Stimulated activated naive B cell treated with anti-CD40 and anti-IgM and Interleukin-4, amounts not matched to agents 10 μg/mL and 1 μg/mL and 100 μg/mL, for 72 hours (primary cell): Measurements from ENCODE around the gene ETV6.

Experiments
- ATAC-seq, 2 donors: fragments of 150-1000 bp; cut with Tn5 transposase; replicated peaks; 2 replicates each; pipeline ENCODE4 v1.10.0; 2021; ENCODE audit warnings: moderate library complexity in 1 of 2
- DNase-seq: peaks from one replicate; pipeline ENCODE4 v3.0.0; 2021
- H3K27ac Mint-ChIP-seq: one replicate; pipeline ENCODE4 v1.8.0; 2022; ENCODE audit warnings: mild to moderate bottlenecking, mixed read lengths
- H3K27me3 Mint-ChIP-seq, 2 donors: one replicate each; pipeline ENCODE4 v1.8.0; 2022; ENCODE audit warnings: mixed read lengths in 2 of 2
- H3K36me3 Mint-ChIP-seq, 2 donors: one replicate each; pipeline ENCODE4 v1.8.0; 2022; ENCODE audit warnings: mixed read lengths in 2 of 2, mild to moderate bottlenecking in 1 of 2
- H3K4me1 Mint-ChIP-seq, 2 donors: one replicate each; pipeline ENCODE4 v1.8.0; 2022; ENCODE audit warnings: mixed read lengths in 2 of 2, mild to moderate bottlenecking in 1 of 2
- H3K4me3 Mint-ChIP-seq, 2 donors: one replicate each; pipeline ENCODE4 v1.8.0; 2022; ENCODE audit warnings: mild to moderate bottlenecking in 2 of 2, mixed read lengths in 2 of 2, moderate library complexity in 1 of 2
- H3K9me3 Mint-ChIP-seq, 2 donors: one replicate each; pipeline ENCODE4 v1.8.0; 2022; ENCODE audit warnings: mixed read lengths in 2 of 2, mild to moderate bottlenecking in 1 of 2

The ETV6 gene

GRCh38 chr12:11872055-11872454 lies 222.6 kb downstream of the ETV6 start:
- Mint-ChIP-seq H3K4me1 (peaks cover 12 to 22% of the 10 kb centered on the region in 2 donors), H3K36me3 (peaks cover 36 to 79% of the 10 kb centered on the region in 2 donors), H3K27ac (no peak overlapping the region), H3K9me3 (peaks cover 0 to under 1% of the 10 kb centered on the region in 2 donors), H3K27me3 (no peaks in the 10 kb centered on the region), H3K4me3 (no peak overlapping the region)
- ATAC-seq (no peak), DNase-seq (no peak)

- no peaks in the 10 kb centered on the region for H3K9me3 Mint-ChIP-seq
- H3K27me3 Mint-ChIP-seq, result no peaks in the 10 kb centered on the region
- H3K27ac Mint-ChIP-seq, result no peak overlapping the region
- DNase-seq (no peak), ATAC-seq (peak; percentile 38 to 50)
- no peak overlapping the region for H3K4me3 Mint-ChIP-seq
- H3K36me3 Mint-ChIP-seq, result peaks cover 36 to 78% of the 10 kb centered on the region in 2 donors
- peaks cover 19 to 36% of the 10 kb centered on the region in 2 donors for H3K4me1 Mint-ChIP-seq
Measured at GRCh38 chr12:11875414-11875935, 226.0 kb downstream of the ETV6 start.

GRCh38 chr12:11876307-11876706 lies 226.8 kb downstream of the ETV6 start:
- Mint-ChIP-seq H3K4me3 (no peak overlapping the region), H3K36me3 (peaks cover 43 to 72% of the 10 kb centered on the region in 2 donors), H3K27me3 (no peaks in the 10 kb centered on the region), H3K4me1 (peaks cover 20 to 42% of the 10 kb centered on the region in 2 donors), H3K27ac (peak overlapping the region; percentile 83), H3K9me3 (peaks cover 0 to 1% of the 10 kb centered on the region in 2 donors)
- DNase-seq (no peak), ATAC-seq (no peak)

GRCh38 chr12:11877102-11877826 lies 227.8 kb downstream of the ETV6 start:
- Mint-ChIP-seq H3K27ac (peak overlapping the region; percentile 83), H3K9me3 (peaks cover 0 to 1% of the 10 kb centered on the region in 2 donors)
- DNase-seq, result no peak

GRCh38 chr12:11877869-11878780 lies 228.7 kb downstream of the ETV6 start:
- Mint-ChIP-seq H3K4me1 (peaks cover 22 to 59% of the 10 kb centered on the region in 2 donors), H3K27ac (peak overlapping the region; percentile 69), H3K36me3 (peaks cover 36 to 58% of the 10 kb centered on the region in 2 donors), H3K9me3 (peaks cover 0 to 1% of the 10 kb centered on the region in 2 donors), H3K4me3 (no peak overlapping the region), H3K27me3 (no peaks in the 10 kb centered on the region)
- ATAC-seq (no peak), DNase-seq (no peak)

More at GRCh38 chr12:11877102-11877826, 227.8 kb downstream of the ETV6 start:
- peaks cover 37 to 64% of the 10 kb centered on the region in 2 donors for H3K36me3 Mint-ChIP-seq
- H3K27me3 Mint-ChIP-seq, result no peaks in the 10 kb centered on the region
- H3K4me3 Mint-ChIP-seq, result no peak overlapping the region
- no peak for ATAC-seq
- peaks cover 19 to 51% of the 10 kb centered on the region in 2 donors for H3K4me1 Mint-ChIP-seq

GRCh38 chr12:11879306-11879705 lies 229.8 kb downstream of the ETV6 start:
- H3K27me3 Mint-ChIP-seq, result no peaks in the 10 kb centered on the region
- H3K4me3 Mint-ChIP-seq, result no peak overlapping the region
- ATAC-seq (no peak), DNase-seq (no peak)
- no peak overlapping the region for H3K27ac Mint-ChIP-seq
- H3K36me3 Mint-ChIP-seq, result peaks cover 40 to 57% of the 10 kb centered on the region in 2 donors
- H3K9me3 Mint-ChIP-seq, result peaks cover 0 to 1% of the 10 kb centered on the region in 2 donors
- H3K4me1 Mint-ChIP-seq, result peaks cover 29 to 68% of the 10 kb centered on the region in 2 donors

GRCh38 chr12:11880381-11880780 lies 230.9 kb downstream of the ETV6 start:
- Mint-ChIP-seq H3K36me3 (peaks cover 46 to 63% of the 10 kb centered on the region in 2 donors), H3K4me1 (peaks cover 33 to 72% of the 10 kb centered on the region in 2 donors), H3K4me3 (no peak overlapping the region), H3K9me3 (peaks cover 0 to 1% of the 10 kb centered on the region in 2 donors), H3K27ac (no peak overlapping the region), H3K27me3 (no peaks in the 10 kb centered on the region)
- ATAC-seq, result no peak
- no peak for DNase-seq

- Mint-ChIP-seq H3K27ac (no peak overlapping the region), H3K27me3 (no peaks in the 10 kb centered on the region), H3K4me1 (peaks cover 35 to 63% of the 10 kb centered on the region in 2 donors), H3K9me3 (peaks cover 0 to 1% of the 10 kb centered on the region in 2 donors), H3K36me3 (peaks cover 53 to 65% of the 10 kb centered on the region in 2 donors), H3K4me3 (no peak overlapping the region)
- DNase-seq (no peak), ATAC-seq (no peak)
Measured at GRCh38 chr12:11881835-11882234, 232.4 kb downstream of the ETV6 start.

- DNase-seq (no peak), ATAC-seq (peak; percentile 50 to 58)
- Mint-ChIP-seq H3K27me3 (no peaks in the 10 kb centered on the region), H3K4me1 (peaks cover 32 to 56% of the 10 kb centered on the region in 2 donors), H3K4me3 (no peak overlapping the region), H3K36me3 (peaks cover 55 to 67% of the 10 kb centered on the region in 2 donors), H3K27ac (peak overlapping the region; percentile 91), H3K9me3 (peaks cover 0 to 1% of the 10 kb centered on the region in 2 donors)
Measured at GRCh38 chr12:11882301-11883019, 233.0 kb downstream of the ETV6 start.

- Mint-ChIP-seq H3K4me3 (no peak overlapping the region), H3K36me3 (peaks cover 58 to 68% of the 10 kb centered on the region in 2 donors), H3K4me1 (peaks cover 31 to 55% of the 10 kb centered on the region in 2 donors), H3K9me3 (peaks cover 1 to 4% of the 10 kb centered on the region in 2 donors), H3K27me3 (no peaks in the 10 kb centered on the region), H3K27ac (peak overlapping the region; percentile 31)
- no peak for ATAC-seq
- no peak for DNase-seq
Measured at GRCh38 chr12:11884116-11884515, 234.6 kb downstream of the ETV6 start.

GRCh38 chr12:11884706-11885105 lies 235.2 kb downstream of the ETV6 start:
- H3K27ac Mint-ChIP-seq, result peak overlapping the region; percentile 73
- ATAC-seq (peak; percentile 78 to 80), DNase-seq (peak; percentile 7)
- no peak overlapping the region for H3K4me3 Mint-ChIP-seq
- H3K27me3 Mint-ChIP-seq, result no peaks in the 10 kb centered on the region
- H3K36me3 Mint-ChIP-seq, result peaks cover 62 to 71% of the 10 kb centered on the region in 2 donors
- H3K4me1 Mint-ChIP-seq, result peaks cover 36 to 61% of the 10 kb centered on the region in 2 donors
- H3K9me3 Mint-ChIP-seq, result peaks cover 3 to 9% of the 10 kb centered on the region in 2 donors

- Mint-ChIP-seq H3K27ac (peak overlapping the region; percentile 73), H3K27me3 (no peaks in the 10 kb centered on the region), H3K36me3 (peaks cover 60 to 69% of the 10 kb centered on the region in 2 donors), H3K4me1 (peaks cover 38 to 65% of the 10 kb centered on the region in 2 donors), H3K4me3 (no peak overlapping the region), H3K9me3 (peaks cover 5 to 11% of the 10 kb centered on the region in 2 donors)
- ATAC-seq (peak; percentile 33 to 59), DNase-seq (no peak)
Measured at GRCh38 chr12:11885261-11886038, 236.0 kb downstream of the ETV6 start.

GRCh38 chr12:11886339-11886738 lies 236.9 kb downstream of the ETV6 start:
- Mint-ChIP-seq H3K27ac (no peak overlapping the region), H3K9me3 (peaks cover 3 to 11% of the 10 kb centered on the region in 2 donors), H3K27me3 (no peaks in the 10 kb centered on the region), H3K4me1 (peaks cover 44 to 68% of the 10 kb centered on the region in 2 donors), H3K36me3 (peaks cover 58 to 75% of the 10 kb centered on the region in 2 donors), H3K4me3 (no peak overlapping the region)
- no peak for ATAC-seq
- no peak for DNase-seq
